Activated naive CD8-positive, alpha-beta T cell treated with anti-CD3 and anti-CD28 coated beads for 36 hours (primary cell): ENCODE results near the gene MAMDC2. TPM values are rescaled to one million over a fixed set of nuclear protein-coding genes. Genes with fewer than 3 reads are reported as not detected.
"Not testable (repeated sequence)": the region's sequence is repeated elsewhere in the genome, so short reads cannot be mapped to it uniquely, and the experiment has no call there.

ENCODE experiments used
- DNase-seq: peaks from one replicate; pipeline ENCODE4 v3.0.0; 2021
- H3K27ac Mint-ChIP-seq: one replicate; pipeline ENCODE4 v1.8.0; 2022; ENCODE audit warnings: mild to moderate bottlenecking, moderate library complexity, mixed read lengths
- H3K27me3 Mint-ChIP-seq: one replicate; pipeline ENCODE4 v1.8.0; 2022; ENCODE audit warnings: mild to moderate bottlenecking, mixed read lengths
- H3K36me3 Mint-ChIP-seq: one replicate; pipeline ENCODE4 v1.8.0; 2021; ENCODE audit warnings: mild to moderate bottlenecking, mixed read lengths
- H3K4me1 Mint-ChIP-seq: one replicate; pipeline ENCODE4 v1.8.0; 2021; ENCODE audit warnings: mixed read lengths
- H3K4me3 Mint-ChIP-seq: one replicate; pipeline ENCODE4 v1.8.0; 2022; ENCODE audit warnings: mild to moderate bottlenecking, moderate library complexity, mixed read lengths
- H3K9me3 Mint-ChIP-seq: one replicate; pipeline ENCODE4 v1.8.0; 2022; ENCODE audit warnings: mixed read lengths
- total RNA-seq, 2 experiments: library from RNA; stranded (reverse); gene quantifications; one replicate each; pipeline ENCODE4 v1.2.3, GENCODE V29; 2021

MAMDC2 gene
- total RNA-seq, 2 experiments from 2014 or later = not detected

DNA sequence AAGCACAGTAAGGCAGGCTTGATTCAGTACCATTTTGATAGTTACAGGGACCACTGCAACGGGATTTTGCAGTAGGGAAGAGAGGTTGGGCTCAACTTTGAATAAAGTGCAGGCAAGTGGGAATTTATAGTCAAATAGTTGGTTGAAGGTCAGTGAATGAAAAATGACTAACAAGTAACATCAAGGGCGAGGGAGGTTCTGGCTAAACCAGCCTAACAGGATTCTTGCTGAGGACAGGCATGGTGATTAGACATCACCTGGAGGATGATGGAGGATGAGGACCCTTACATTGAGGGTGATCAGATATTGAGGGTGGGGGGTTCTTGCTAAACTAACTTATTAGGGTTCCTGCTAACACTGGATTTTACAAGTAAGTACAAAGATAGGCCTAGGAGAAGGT is 149.1 kb downstream of the MAMDC2 start:
- H3K36me3 Mint-ChIP-seq = no peaks in the 10 kb centered on the region
- H3K27ac Mint-ChIP-seq = no peak overlapping the region
- DNase-seq = no peak

DNA sequence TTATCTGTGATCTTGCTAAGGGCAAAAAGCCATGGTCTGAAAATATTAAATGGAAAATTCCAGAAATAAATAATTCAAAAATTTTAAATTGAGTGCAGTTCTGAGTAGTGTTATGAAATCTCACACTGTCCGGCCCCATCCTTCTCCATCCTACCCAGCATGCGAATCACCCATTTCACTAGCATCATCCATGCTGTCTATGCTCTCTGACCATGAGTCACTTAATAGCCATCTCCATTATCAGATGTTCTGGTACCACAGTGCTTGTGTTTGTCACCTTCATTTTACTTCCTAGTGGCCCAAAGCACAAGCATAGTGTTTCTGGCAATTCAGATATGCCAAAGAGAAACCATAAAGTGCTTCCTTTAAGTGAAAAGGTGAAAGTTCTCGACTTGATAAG is 151.8 kb downstream of the MAMDC2 start:
- no peak overlapping the region for H3K27ac Mint-ChIP-seq
- peaks cover 4% of the 10 kb centered on the region for H3K27me3 Mint-ChIP-seq
- no peaks in the 10 kb centered on the region for H3K4me1 Mint-ChIP-seq
- no peak for DNase-seq
- H3K4me3 Mint-ChIP-seq = no peak overlapping the region
- H3K9me3 Mint-ChIP-seq = no peaks in the 10 kb centered on the region
- no peaks in the 10 kb centered on the region for H3K36me3 Mint-ChIP-seq

More for the DNA sequence above, 149.1 kb downstream of the MAMDC2 start:
- H3K4me3 Mint-ChIP-seq = no peak overlapping the region
- H3K9me3 Mint-ChIP-seq = peaks cover 10% of the 10 kb centered on the region
- H3K4me1 Mint-ChIP-seq = no peaks in the 10 kb centered on the region
- peaks cover 4% of the 10 kb centered on the region for H3K27me3 Mint-ChIP-seq

DNA sequence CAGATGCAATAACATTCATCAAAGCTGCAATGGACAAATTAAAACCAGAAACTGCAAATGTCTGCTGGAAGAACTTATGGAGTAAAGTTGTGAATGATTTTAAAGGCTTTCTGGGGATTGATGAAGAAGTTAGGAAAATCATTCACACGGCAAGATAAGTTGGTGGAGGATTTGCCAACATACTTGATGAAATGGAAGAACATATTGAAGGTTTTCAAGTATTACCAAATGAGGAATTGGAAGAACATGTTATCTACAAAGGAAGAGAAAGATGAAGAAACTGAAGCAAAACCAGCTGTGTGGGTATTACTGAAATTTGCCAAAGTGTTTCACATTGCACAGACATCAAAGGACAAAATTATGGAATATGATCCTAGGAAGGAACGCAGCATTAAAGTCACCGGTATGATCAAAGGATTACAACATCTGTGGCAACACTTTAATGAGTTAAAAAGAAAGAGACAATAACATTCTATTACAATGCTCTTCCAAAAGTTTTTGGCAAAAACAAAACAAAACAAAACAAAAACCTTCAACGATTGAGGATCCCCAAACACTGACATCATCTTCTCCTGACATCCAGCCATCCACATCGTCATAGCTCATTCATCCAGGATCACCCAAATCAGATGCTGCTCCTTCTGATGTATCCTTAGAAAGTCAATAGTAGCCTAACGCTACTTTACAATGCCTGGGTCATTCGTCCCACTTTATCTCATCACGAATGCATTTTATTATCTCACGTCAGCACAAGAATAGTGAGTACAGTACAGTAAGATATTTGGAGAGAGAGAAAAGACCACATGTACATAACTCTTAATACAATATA is 153.8 kb downstream of the MAMDC2 start:
- Mint-ChIP-seq H3K36me3 (no peaks in the 10 kb centered on the region), H3K9me3 (peaks cover 2% of the 10 kb centered on the region), H3K4me1 (no peaks in the 10 kb centered on the region), H3K27me3 (no peaks in the 10 kb centered on the region), H3K4me3 (no peak overlapping the region), H3K27ac (no peak overlapping the region)
- no peak for DNase-seq

DNA sequence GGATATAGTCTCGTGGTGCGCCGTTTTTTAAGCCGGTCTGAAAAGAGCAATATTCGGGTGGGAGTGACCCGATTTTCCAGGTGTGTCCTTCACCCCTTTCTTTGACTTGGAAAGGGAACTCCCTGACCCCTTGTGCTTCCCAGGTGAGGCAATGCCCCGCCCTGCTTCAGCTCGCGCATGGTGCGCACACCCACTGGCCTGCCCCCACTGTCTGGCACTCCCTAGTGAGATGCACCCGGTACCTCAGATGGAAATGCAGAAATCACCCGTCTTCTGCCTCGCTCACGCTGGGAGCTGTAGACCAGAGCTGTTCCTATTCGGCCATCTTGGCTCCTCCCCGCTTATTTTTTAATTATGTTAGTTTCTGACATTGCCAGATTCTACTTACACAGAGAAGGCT is 161.1 kb downstream of the MAMDC2 start:
- peaks cover 22% of the 10 kb centered on the region for H3K9me3 Mint-ChIP-seq
- not testable (repeated sequence) for H3K4me1 Mint-ChIP-seq, H3K36me3 Mint-ChIP-seq, DNase-seq, H3K27ac Mint-ChIP-seq, H3K4me3 Mint-ChIP-seq, H3K27me3 Mint-ChIP-seq

DNA sequence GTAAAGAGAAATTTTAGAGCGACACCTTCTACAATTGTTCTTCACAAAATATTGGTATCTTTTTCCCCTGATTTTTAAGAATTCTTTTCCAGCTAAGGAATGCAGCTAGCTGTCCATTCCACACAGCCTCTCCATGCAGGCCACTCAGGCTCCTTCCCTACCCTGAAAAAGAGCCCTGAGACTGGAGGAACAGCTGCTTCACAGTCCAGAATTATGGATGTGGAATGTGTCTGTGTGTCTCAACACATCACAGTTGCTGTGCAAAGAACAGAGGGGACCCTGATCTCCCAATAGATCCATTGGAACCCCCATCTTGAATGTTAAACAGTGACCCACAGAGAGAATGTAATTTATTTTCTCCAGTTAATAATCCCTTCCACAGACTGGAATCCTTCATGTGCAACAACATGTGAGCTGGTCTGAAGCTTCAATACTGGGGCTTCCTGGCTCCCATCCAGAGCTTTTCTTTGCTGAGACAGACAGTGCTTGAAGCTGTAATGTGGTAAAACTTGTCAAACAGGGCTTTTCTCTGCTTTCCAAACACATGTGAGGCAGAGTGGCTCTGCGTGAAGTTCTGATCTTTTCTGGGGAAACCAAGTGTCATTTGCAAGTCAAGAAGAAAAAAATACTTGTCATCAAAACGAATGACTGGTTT is 161.8 kb downstream of the MAMDC2 start:
- H3K36me3 Mint-ChIP-seq = peaks cover 7% of the 10 kb centered on the region
- DNase-seq = no peak
- no peak overlapping the region for H3K27ac Mint-ChIP-seq
- H3K4me1 Mint-ChIP-seq = no peaks in the 10 kb centered on the region
- H3K27me3 Mint-ChIP-seq = no peaks in the 10 kb centered on the region
- H3K4me3 Mint-ChIP-seq = no peak overlapping the region
- H3K9me3 Mint-ChIP-seq = peaks cover 28% of the 10 kb centered on the region

DNA sequence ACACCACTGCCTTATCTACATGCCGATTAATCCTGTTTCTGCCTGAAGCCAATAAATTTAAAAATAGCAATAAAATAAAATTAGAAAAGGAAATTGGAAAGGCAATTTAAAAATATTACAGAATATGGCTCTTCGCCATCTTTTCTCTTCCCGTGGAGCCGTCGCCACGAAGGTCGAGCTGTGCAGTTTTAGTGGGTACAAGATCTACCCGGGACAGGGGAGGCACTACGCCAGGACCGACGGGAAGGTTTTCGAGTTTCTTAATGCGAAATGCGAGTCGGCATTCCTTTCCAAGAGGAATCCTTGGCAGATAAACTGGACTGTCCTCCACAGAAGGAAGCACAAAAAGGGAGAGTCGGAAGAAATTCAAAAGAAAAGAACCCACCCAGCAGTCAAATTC is 173.4 kb downstream of the MAMDC2 start:
- DNase-seq = no peak
- H3K9me3 Mint-ChIP-seq = peaks cover 7% of the 10 kb centered on the region
- no peak overlapping the region for H3K4me3 Mint-ChIP-seq
- peaks cover 38% of the 10 kb centered on the region for H3K36me3 Mint-ChIP-seq
- no peaks in the 10 kb centered on the region for H3K4me1 Mint-ChIP-seq
- H3K27me3 Mint-ChIP-seq = no peaks in the 10 kb centered on the region
- no peak overlapping the region for H3K27ac Mint-ChIP-seq

DNA sequence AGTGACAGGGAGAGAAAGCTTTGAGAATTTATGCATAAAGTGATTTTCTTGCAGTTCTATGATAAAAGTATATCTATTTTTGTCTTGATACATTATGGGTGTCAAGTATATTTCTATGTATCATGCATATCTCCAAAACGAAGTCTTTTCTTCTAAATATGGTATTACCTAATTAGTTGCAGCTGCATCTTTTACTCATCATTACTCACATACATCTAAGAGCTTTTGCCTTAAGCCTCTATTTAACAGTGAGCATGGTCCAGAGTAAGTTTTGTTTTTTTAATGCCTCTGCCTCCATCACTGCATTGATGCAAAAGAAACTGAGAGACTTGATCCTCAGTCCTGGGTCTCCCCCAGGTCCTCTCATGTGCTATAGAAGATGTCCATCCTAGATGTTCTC is 175.1 kb downstream of the MAMDC2 start:
- no peak overlapping the region for H3K27ac Mint-ChIP-seq
- H3K9me3 Mint-ChIP-seq = peaks cover 5% of the 10 kb centered on the region
- H3K36me3 Mint-ChIP-seq = peaks cover 26% of the 10 kb centered on the region
- DNase-seq = no peak
- H3K27me3 Mint-ChIP-seq = no peaks in the 10 kb centered on the region
- no peaks in the 10 kb centered on the region for H3K4me1 Mint-ChIP-seq
- no peak overlapping the region for H3K4me3 Mint-ChIP-seq

DNA sequence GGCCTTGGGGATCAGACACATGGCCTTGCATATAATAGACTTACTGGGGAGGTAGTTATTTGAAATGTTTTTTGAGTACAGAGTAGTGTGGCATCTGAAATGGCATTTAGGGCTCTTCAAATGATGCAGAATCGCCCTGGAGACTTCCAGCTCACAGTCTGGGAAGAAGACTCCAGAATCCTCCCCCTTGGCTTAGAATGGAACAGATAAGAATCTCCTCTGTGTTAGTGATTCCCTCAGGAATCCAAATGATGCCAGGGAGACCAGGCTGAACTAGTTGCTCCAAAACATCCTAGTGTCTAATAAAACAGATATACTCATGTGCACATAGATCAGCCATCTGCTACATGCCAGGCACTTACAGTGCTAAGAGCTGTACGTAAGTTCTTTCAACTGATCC is 176.6 kb downstream of the MAMDC2 start:
- H3K27me3 Mint-ChIP-seq = no peaks in the 10 kb centered on the region
- peaks cover 12% of the 10 kb centered on the region for H3K36me3 Mint-ChIP-seq
- H3K9me3 Mint-ChIP-seq = no peaks in the 10 kb centered on the region

DNA sequence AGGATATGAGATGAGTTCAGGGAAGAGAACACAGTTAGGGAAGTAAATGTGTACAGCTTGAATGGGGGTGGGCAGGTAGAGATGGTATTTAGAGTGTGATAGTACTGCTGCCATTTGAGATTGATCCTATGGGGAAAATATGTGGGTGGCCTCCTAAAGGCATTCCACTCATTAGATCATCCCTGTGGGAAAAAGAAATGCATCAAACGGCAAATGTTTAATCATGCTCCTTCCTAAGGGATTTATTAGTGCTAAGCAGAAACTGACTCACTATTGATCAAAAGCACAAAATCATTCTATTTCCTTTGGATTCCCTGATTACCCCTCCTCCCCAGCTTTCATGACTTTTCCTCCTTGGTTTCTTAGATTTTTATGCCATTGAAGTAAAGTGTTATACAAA is 178.7 kb downstream of the MAMDC2 start:
- H3K27ac Mint-ChIP-seq = no peak overlapping the region
- no peak for DNase-seq
- no peak overlapping the region for H3K4me3 Mint-ChIP-seq
- H3K9me3 Mint-ChIP-seq = no peaks in the 10 kb centered on the region
- H3K4me1 Mint-ChIP-seq = no peaks in the 10 kb centered on the region
- H3K27me3 Mint-ChIP-seq = no peaks in the 10 kb centered on the region
- peaks cover 9% of the 10 kb centered on the region for H3K36me3 Mint-ChIP-seq

More for the DNA sequence above, 176.6 kb downstream of the MAMDC2 start:
- Mint-ChIP-seq H3K4me3 (no peak overlapping the region), H3K27ac (no peak overlapping the region), H3K4me1 (no peaks in the 10 kb centered on the region)
- no peak for DNase-seq

DNA sequence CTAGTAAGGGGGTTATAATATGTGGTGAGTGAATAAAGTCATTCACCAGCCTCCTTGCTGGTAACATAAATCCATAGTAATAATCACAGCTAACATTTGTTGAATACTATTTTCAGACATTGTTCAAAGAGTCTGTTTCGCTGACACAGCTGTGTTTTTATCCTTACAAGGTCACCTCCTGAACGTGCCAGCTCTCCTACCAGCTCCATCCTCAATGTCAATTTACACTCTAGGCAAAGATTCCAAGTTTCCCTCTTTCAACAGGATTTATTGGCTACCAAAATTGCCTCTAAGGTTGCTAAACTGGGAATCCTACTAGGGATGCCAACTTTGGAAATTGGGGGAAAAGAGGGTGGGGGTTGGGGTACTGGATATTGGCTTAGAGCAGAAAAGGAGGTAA is 184.5 kb downstream of the MAMDC2 start:
- no peak overlapping the region for H3K27ac Mint-ChIP-seq
- H3K4me3 Mint-ChIP-seq = no peak overlapping the region
- no peaks in the 10 kb centered on the region for H3K4me1 Mint-ChIP-seq

DNA sequence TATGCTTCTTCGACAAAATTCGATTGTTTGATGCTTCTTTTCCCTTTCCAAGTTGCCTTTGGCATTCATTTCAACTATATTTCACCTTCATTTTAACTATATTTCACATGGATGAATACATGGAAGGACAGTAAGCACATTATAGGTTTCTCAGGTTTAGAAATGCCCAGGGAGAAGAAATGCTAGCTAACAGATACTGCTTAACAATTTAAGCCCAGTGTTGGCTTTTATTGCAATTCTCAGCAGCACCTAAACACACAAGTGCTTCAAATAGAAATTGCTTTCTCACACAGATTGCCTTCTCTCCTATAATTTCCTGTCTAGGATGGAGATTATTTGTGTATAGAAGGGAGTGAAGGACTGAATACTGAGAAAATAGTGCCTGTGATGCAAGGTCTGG is 185.0 kb downstream of the MAMDC2 start:
- Mint-ChIP-seq H3K27ac (no peak overlapping the region), H3K4me3 (no peak overlapping the region), H3K4me1 (no peaks in the 10 kb centered on the region), H3K27me3 (no peaks in the 10 kb centered on the region), H3K36me3 (peaks cover 7% of the 10 kb centered on the region), H3K9me3 (no peaks in the 10 kb centered on the region)
- DNase-seq = no peak

More for the DNA sequence above, 184.5 kb downstream of the MAMDC2 start:
- peaks cover 7% of the 10 kb centered on the region for H3K36me3 Mint-ChIP-seq
- no peak for DNase-seq
- no peaks in the 10 kb centered on the region for H3K9me3 Mint-ChIP-seq
- no peaks in the 10 kb centered on the region for H3K27me3 Mint-ChIP-seq

DNA sequence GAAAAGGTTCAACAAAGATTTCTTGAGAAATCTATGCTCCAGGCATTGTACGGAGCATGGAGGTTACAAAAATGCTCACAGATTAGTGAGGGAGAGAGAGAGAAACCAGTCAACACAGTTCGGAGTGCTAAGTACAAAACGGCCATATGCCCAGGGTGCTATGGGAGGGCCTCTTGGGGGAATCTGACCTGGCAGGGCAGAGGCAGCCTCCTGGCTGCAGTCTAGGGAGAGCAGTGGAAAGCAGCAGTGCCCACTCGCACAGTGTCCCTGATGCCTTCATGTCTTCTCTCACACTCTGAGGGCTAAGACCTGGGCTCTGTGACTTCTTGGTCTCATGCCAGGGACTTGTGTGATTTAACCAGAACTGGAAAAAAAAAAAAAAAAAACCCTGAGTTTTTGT is 185.4 kb downstream of the MAMDC2 start:
- no peak overlapping the region for H3K27ac Mint-ChIP-seq
- no peaks in the 10 kb centered on the region for H3K27me3 Mint-ChIP-seq
- H3K4me1 Mint-ChIP-seq = no peaks in the 10 kb centered on the region

DNA sequence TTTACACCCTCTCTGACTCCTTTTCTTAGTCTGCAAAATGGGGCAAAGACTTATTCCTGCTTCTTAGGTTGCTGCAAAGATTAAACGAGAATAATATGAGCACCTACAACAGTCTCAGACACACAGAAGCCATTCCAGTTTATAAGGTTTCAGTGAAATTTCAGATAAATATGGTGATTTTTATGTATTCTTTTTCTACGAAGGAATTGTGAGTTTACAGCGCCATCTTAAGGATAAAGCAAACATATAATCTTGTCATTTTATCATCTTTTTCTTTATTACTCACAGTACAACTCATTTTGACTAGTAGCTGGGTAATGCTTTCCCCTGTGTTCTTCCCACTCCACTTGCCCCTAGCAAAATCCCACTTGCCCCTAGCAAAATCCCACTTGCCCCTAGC is 185.9 kb downstream of the MAMDC2 start:
- no peak for DNase-seq
- H3K27ac Mint-ChIP-seq = no peak overlapping the region

More for the DNA sequence above, 185.4 kb downstream of the MAMDC2 start:
- DNase-seq = no peak
- Mint-ChIP-seq H3K9me3 (no peaks in the 10 kb centered on the region), H3K36me3 (peaks cover 7% of the 10 kb centered on the region), H3K4me3 (no peak overlapping the region)

DNA sequence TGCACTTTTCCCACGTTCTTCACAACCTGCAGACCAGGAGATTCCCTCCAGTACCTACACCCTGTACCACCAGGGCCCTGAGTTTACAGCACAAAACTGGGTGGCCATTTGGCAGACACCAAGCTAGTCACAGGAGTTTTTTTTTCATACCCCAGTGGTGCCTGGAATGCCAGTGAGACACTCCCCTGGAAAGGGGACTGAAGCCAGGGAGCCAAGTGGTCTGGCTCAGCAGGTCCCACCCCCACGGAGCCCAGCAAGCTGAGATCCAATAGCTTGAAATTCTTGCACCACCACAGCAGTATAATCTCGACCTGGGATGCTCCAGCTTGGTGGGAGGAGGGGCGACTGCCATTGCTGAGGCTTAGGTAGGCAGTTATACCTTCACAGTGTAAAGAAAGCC is 188.8 kb downstream of the MAMDC2 start:
- H3K4me1 Mint-ChIP-seq = no peaks in the 10 kb centered on the region
- H3K4me3 Mint-ChIP-seq = no peak overlapping the region
- H3K27ac Mint-ChIP-seq = no peak overlapping the region
- DNase-seq = no peak
- peaks cover 5% of the 10 kb centered on the region for H3K9me3 Mint-ChIP-seq
- H3K27me3 Mint-ChIP-seq = no peaks in the 10 kb centered on the region
- peaks cover 3% of the 10 kb centered on the region for H3K36me3 Mint-ChIP-seq

More for the DNA sequence above, 185.9 kb downstream of the MAMDC2 start:
- H3K4me1 Mint-ChIP-seq = no peaks in the 10 kb centered on the region
- no peaks in the 10 kb centered on the region for H3K27me3 Mint-ChIP-seq
- peaks cover 7% of the 10 kb centered on the region for H3K36me3 Mint-ChIP-seq
- no peaks in the 10 kb centered on the region for H3K9me3 Mint-ChIP-seq
- no peak overlapping the region for H3K4me3 Mint-ChIP-seq

DNA sequence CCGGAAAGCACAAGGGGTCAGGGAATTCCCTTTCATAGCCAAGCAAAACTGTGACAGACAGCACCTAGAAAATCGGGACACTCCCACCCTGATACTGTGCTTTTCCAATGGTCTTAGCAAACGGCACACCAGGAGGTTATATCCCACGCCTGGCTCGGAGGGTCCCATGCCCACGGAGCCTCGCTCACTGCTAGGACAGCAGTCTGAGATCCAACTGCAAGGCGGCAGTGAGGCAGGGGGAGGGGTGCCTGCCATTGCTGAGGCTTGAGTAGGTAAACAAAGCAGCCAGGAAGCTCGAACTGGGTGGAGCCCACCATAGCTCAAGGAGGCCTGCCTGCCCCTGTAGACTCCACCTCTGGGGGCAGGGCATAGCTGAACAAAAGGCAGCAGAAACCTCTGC is 190.6 kb downstream of the MAMDC2 start:
- H3K9me3 Mint-ChIP-seq, H3K27ac Mint-ChIP-seq, H3K4me3 Mint-ChIP-seq, H3K4me1 Mint-ChIP-seq, DNase-seq, H3K27me3 Mint-ChIP-seq: not testable (repeated sequence)
- peaks cover 10% of the 10 kb centered on the region for H3K36me3 Mint-ChIP-seq

DNA sequence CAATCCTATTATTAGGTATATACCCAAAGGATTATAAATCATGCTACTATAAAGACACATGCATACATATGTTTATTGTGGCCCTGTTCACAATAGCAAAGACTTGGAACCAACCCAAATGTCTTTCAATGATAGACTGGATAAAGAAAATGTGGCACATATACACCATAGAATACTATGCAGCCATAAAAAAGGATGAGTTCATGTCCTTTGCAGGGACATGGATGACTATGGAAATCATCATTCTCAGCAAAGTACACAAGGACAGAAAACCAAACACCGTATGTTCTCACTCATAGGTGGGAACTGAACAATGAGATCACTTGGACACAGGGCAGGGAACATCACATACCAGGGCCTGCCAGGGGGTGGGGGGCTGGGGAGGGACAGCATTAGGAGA is 202.3 kb downstream of the MAMDC2 start:
- DNase-seq, H3K36me3 Mint-ChIP-seq, H3K9me3 Mint-ChIP-seq, H3K27me3 Mint-ChIP-seq, H3K4me3 Mint-ChIP-seq, H3K4me1 Mint-ChIP-seq, H3K27ac Mint-ChIP-seq: not testable (repeated sequence)
